KMS-11 (cell line): ENCODE results near the gene RPN2.

ENCODE experiments used
- H2AFZ ChIP-seq: fragments of 200-600 bp; sonication (generic); 2 replicates; pipeline ENCODE4 v1.6.1; 2016; ENCODE audit warnings: antibody characterized with exemption, mixed run types, low read depth
- H3K27ac ChIP-seq: fragments of 200-600 bp; sonication (generic); 2 replicates; pipeline ENCODE4 v1.6.1; 2016; ENCODE audit warnings: mild to moderate bottlenecking, mixed run types
- H3K27me3 ChIP-seq: fragments of 200-600 bp; sonication (generic); 2 replicates; pipeline ENCODE4 v1.6.1; 2017; ENCODE audit warnings: mild to moderate bottlenecking, low read depth, mixed run types, moderate library complexity; ENCODE audit not compliant: insufficient read depth
- H3K36me3 ChIP-seq: fragments of 200-600 bp; sonication (generic); 2 replicates; pipeline ENCODE4 v1.6.1; 2017; ENCODE audit warnings: mild to moderate bottlenecking, mixed run types; ENCODE audit not compliant: insufficient read depth
- H3K4me1 ChIP-seq: fragments of 200-600 bp; sonication (generic); 2 replicates; pipeline ENCODE4 v1.6.1; 2016; ENCODE audit warnings: mild to moderate bottlenecking, low read depth, mixed run types; ENCODE audit not compliant: poor library complexity, severe bottlenecking
- H3K4me2 ChIP-seq: fragments of 200-600 bp; sonication (generic); 2 replicates; pipeline ENCODE4 v1.7.0; 2016; ENCODE audit warnings: mild to moderate bottlenecking, mixed run types
- H3K4me3 ChIP-seq: fragments of 200-600 bp; sonication (generic); IDR thresholded peaks from 2 replicates; pipeline ENCODE4 v1.6.1; 2017; ENCODE audit warnings: low read depth, low read length, mixed read lengths; ENCODE audit not compliant: insufficient read depth
- H3K79me2 ChIP-seq: fragments of 200-600 bp; sonication (generic); 2 replicates; pipeline ENCODE4 v1.6.1; 2016; ENCODE audit warnings: low read depth, mixed run types; ENCODE audit not compliant: insufficient read depth
- H3K9ac ChIP-seq: fragments of 200-600 bp; sonication (generic); 2 replicates; pipeline ENCODE4 v1.6.1; 2016; ENCODE audit warnings: mild to moderate bottlenecking, mixed run types
- H4K20me1 ChIP-seq: fragments of 200-600 bp; sonication (generic); 2 replicates; pipeline ENCODE4 v1.6.1; 2016; ENCODE audit warnings: mild to moderate bottlenecking, mixed run types; ENCODE audit not compliant: insufficient read depth
- TF ChIP-seq, protein P1 (sequence below): fragments of 200-600 bp; sonication (generic); conservative IDR thresholded peaks from 2 replicates; pipeline ENCODE4 v1.6.1; 2017; ENCODE audit warnings: low read depth, mild to moderate bottlenecking, antibody characterized with exemption, low read length, moderate library complexity, mixed read lengths

The RPN2 gene

DNA sequence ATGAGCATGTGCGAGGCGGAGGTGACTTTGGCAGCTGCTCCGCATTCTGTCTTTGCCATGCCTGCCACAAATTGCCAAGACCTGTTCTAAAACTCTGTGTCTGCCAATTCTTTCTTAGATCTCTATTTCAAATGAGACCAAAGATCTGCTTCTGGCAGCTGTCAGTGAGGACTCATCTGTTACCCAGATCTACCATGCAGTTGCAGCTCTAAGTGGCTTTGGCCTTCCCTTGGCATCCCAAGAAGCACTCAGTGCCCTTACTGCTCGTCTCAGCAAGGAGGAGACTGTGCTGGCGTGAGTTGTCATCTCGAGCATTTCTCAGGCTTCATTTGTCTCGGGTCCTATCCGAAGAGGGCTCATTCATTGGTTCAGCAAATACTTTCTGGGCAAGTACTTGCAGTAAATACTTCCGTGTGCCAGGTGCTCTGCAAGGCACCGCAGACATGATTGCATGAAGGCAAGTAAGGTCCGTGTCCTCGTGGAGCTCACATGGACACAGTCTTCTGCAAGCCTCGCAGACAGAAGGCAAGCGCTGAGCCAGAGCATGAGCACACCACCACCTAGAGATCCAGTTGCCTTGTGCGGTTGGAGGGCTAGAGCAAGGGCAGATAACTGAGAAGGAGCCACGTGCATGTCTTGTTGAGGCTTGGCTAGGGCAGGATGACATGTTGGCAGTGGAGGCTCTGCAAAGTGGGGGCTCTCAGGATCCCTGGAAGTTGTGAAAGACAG, 20.0 kb downstream of the RPN2 start:
- Histone ChIP-seq H3K27ac (no peak overlapping the region), H3K4me3 (no peak overlapping the region), H3K4me2 (no peak overlapping the region), H3K9ac (no peak overlapping the region), H3K4me1 (peaks cover 10% of the 10 kb centered on the region), H3K79me2 (peaks cover 47% of the 10 kb centered on the region), H2AFZ (no peak overlapping the region), H3K36me3 (peaks cover 15% of the 10 kb centered on the region; the same call in 1 of the 2 replicates), H4K20me1 (peaks cover 24% of the 10 kb centered on the region), H3K27me3 (no peaks in the 10 kb centered on the region)
- TF ChIP-seq, protein P1, sequence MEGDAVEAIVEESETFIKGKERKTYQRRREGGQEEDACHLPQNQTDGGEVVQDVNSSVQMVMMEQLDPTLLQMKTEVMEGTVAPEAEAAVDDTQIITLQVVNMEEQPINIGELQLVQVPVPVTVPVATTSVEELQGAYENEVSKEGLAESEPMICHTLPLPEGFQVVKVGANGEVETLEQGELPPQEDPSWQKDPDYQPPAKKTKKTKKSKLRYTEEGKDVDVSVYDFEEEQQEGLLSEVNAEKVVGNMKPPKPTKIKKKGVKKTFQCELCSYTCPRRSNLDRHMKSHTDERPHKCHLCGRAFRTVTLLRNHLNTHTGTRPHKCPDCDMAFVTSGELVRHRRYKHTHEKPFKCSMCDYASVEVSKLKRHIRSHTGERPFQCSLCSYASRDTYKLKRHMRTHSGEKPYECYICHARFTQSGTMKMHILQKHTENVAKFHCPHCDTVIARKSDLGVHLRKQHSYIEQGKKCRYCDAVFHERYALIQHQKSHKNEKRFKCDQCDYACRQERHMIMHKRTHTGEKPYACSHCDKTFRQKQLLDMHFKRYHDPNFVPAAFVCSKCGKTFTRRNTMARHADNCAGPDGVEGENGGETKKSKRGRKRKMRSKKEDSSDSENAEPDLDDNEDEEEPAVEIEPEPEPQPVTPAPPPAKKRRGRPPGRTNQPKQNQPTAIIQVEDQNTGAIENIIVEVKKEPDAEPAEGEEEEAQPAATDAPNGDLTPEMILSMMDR = no peak

DNA sequence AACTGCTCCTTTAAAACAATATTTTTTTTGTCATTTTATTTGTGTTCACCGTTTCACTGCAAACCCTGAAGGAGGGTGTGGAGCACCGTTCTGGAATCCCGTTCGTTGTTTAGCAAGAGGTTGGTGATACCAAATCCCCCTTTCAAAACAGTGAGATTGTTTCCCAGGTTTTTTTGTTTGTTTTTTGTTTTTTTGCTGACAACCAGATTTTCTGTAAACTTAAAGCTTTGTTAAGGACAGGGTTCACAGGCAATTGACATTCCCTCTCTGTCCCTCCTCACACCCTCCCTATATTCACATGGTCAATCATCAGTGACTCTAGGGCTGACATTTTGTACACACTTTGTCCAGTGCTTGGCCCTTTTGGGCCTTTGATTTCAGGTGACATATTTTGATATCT, 21.2 kb downstream of the RPN2 start:
- Histone ChIP-seq H3K4me3 (no peak overlapping the region), H2AFZ (no peak overlapping the region), H3K4me2 (no peak overlapping the region), H3K36me3 (peaks cover 19% of the 10 kb centered on the region; the same call in 1 of the 2 replicates), H3K27ac (no peak overlapping the region), H3K4me1 (peaks cover 7% of the 10 kb centered on the region), H3K79me2 (peaks cover 37% of the 10 kb centered on the region), H3K9ac (no peak overlapping the region), H4K20me1 (peaks cover 20% of the 10 kb centered on the region), H3K27me3 (no peaks in the 10 kb centered on the region)
- TF ChIP-seq, protein P1 = no peak

DNA sequence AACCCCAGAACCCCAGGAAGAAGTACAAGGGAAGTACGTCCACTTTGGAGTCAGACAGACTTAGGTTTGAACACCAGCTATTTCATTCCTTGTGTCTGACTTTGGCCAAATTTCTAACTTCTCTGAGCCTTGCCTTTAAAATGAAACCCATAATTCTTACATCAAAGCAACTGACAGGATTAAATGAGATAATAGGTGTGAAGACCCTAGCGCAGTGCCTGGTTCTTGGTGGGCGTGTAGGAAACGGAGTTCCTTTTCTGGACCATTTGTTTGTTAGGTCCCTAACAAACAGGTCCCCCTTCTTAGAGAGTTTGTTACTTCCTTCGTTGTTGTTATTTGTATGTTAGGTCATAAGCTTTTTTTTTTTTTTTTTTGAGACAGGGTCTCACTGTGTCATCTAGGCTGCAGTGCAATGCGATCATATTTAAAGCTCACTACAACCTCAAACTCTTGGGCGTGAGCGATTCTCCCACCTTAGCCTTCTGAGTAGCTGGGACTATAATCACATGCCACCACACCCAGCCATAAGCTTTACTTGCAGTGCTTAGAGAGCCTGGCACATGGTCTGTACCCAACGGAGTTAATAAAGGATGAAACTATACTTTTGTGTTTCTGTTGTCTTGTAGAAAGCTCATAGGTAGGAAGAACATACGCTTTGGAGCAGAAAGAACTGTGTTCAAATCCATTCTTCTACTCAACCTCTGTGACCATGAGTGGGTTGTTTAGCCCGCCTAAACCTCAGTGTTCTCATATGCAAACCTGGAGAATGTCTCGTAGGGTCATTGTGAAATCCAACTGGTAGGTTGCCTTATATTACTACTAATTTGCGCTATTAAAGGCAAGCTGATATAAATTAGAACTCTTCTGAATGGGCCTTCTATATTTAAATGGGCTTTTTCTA, 22.0 kb downstream of the RPN2 start:
- TF ChIP-seq, protein P1 = no peak
- Histone ChIP-seq H3K4me1 (peaks cover 6% of the 10 kb centered on the region), H3K9ac (no peak overlapping the region)

DNA sequence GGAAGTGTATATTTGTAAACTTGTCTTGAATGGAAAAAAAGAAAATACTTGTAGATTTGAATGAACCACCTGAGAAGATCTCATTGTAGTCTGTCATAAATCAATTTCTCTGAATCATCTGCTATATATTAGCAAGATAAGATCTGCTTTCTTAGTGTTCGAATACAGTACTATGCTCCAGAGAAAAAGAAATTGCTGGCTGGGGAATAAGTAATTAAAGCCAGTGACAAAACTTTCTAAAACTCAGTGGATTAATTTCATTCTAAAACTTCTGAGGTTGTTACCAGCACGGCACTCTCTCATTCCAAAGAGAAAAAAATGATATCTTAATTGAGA, 22.7 kb downstream of the RPN2 start:
- H3K36me3 ChIP-seq = peaks cover 33% of the 10 kb centered on the region; the same call in 1 of the 2 replicates
- no peak overlapping the region for H3K9ac ChIP-seq
- peaks cover 6% of the 10 kb centered on the region for H3K4me1 ChIP-seq
- no peak overlapping the region for H2AFZ ChIP-seq
- no peak overlapping the region for H3K4me3 ChIP-seq
- H3K4me2 ChIP-seq = no peak overlapping the region
- peaks cover 23% of the 10 kb centered on the region for H3K79me2 ChIP-seq
- TF ChIP-seq, protein P1 = no peak
- no peak overlapping the region for H3K27ac ChIP-seq
- no peaks in the 10 kb centered on the region for H3K27me3 ChIP-seq
- H4K20me1 ChIP-seq = peaks cover 15% of the 10 kb centered on the region; the same call in 1 of the 2 replicates

More for the DNA sequence above, 22.0 kb downstream of the RPN2 start:
- H3K79me2 ChIP-seq = peaks cover 29% of the 10 kb centered on the region
- peaks cover 27% of the 10 kb centered on the region; the same call in 1 of the 2 replicates for H3K36me3 ChIP-seq
- H3K27ac ChIP-seq = no peak overlapping the region
- H2AFZ ChIP-seq = no peak overlapping the region
- H4K20me1 ChIP-seq = peaks cover 17% of the 10 kb centered on the region; the same call in 1 of the 2 replicates
- no peak overlapping the region for H3K4me2 ChIP-seq
- no peak overlapping the region for H3K4me3 ChIP-seq
- H3K27me3 ChIP-seq = no peaks in the 10 kb centered on the region
